OCI-LY1 (cell line): ENCODE data around the gene LRMDA.

Experiments
- CTCF ChIP-seq: fragments of 200-600 bp; sonication (generic), shearing (Covaris generic); IDR thresholded peaks from 2 replicates; pipeline ENCODE4 v1.5.1; 2017; ENCODE audit warnings: mild to moderate bottlenecking, antibody characterized with exemption, low read length, moderate library complexity, mixed read lengths
- EZH2 ChIP-seq: fragments of 200-600 bp; sonication (generic), shearing (Covaris generic); IDR thresholded peaks from 2 replicates; pipeline ENCODE4 v1.8.0; 2017; ENCODE audit warnings: borderline replicate concordance, mixed run types, mild to moderate bottlenecking, antibody characterized with exemption, low read length, moderate library complexity, mixed read lengths

GRCh38 chr10:76184647-76185046 lies 753.2 kb downstream of the LRMDA start:
- TF ChIP-seq EZH2 (no peak), CTCF (no peak)
